Sigmoid colon (tissue), 7 donors: ENCODE data around the gene PYDC1. TPM values are rescaled to one million over a fixed set of nuclear protein-coding genes. Genes with fewer than 3 reads are reported as not detected.

Source experiments
- DNase-seq: peaks from one replicate; pipeline ENCODE4 v3.0.0-alpha.2; 2019
- H3K27ac ChIP-seq, 4 donors: fragments of 200-600 bp; sonication (generic); one replicate each; pipeline ENCODE4 v1.5.1; 2016 to 2019; ENCODE audit warnings: mild to moderate bottlenecking in 1 of 4
- H3K27me3 ChIP-seq, 3 donors: fragments of 200-600 bp; sonication (generic); one replicate each; pipeline ENCODE4 v1.5.1; 2019; ENCODE audit warnings: mild to moderate bottlenecking in 1 of 3
- H3K36me3 ChIP-seq, 4 donors: fragments of 200-600 bp; sonication (generic); one replicate each; pipeline ENCODE4 v1.5.1; 2016 to 2019
- H3K4me1 ChIP-seq, 4 donors: fragments of 200-600 bp; sonication (generic); one replicate each; pipeline ENCODE4 v1.5.1; 2017 to 2019
- H3K4me3 ChIP-seq, 4 donors: fragments of 200-600 bp; sonication (generic); one replicate each; pipeline ENCODE4 v1.5.1; 2017 to 2019; ENCODE audit warnings: mild to moderate bottlenecking in 2 of 4, moderate library complexity in 1 of 4
- H3K9me3 ChIP-seq, 4 donors: fragments of 200-600 bp in 3 of 4; sonication (generic) in 3 of 4; one replicate each; pipeline versions ENCODE4 v1.5.1 to v1.6.1; 2013 to 2019
- EP300 ChIP-seq, 4 donors: sonication (generic); formaldehyde crosslinking; IDR thresholded peaks; one replicate each; pipeline ENCODE4 v1.6.1; 2017; ENCODE audit warnings: antibody characterized with exemption in 4 of 4
- POLR2A ChIP-seq, 2 donors: fragments of 450-650 bp; IDR thresholded peaks; one replicate each; pipeline ENCODE4 v1.6.1; 2016; ENCODE audit warnings: antibody characterized with exemption in 2 of 2, mild to moderate bottlenecking in 2 of 2, moderate library complexity in 2 of 2
- POLR2AphosphoS5 ChIP-seq, 4 donors: sonication (generic); formaldehyde crosslinking; IDR thresholded peaks; one replicate each; pipeline ENCODE4 v1.6.1; 2017; ENCODE audit warnings: antibody characterized with exemption in 4 of 4
- WGBS, 2 donors: extraction: QIAGEN DNeasy Blood & Tissue Kit; methylation state at CpG; one replicate each; pipeline ENCODE4 v1.1.7; 2013; 5-methylcytosine and 5-hydroxymethylcytosine counted together
- intact Hi-C: fragments of 100-400 bp; cut with DNase I; formaldehyde crosslinking; loops from one replicate; pipeline ENCODE4 v1.15.1; 2023
- polyA plus RNA-seq, 3 donors: library from polyadenylated mRNA; stranded (reverse); fragments of 200-250 nt; gene quantifications; one replicate each; pipeline ENCODE4 v1.2.3, GENCODE V29; 2013
- total RNA-seq, 4 donors: library from RNA; depleted of rRNA; stranded (reverse); fragments of >200 nt; gene quantifications; one replicate each; pipeline ENCODE4 v1.1.0, GENCODE V29; 2016
- TF ChIP-seq, protein P1 (sequence below), 4 experiments: fragments of 450-650 bp in 3 of 4; fragments of 200-600 bp in 1 of 4; IDR thresholded peaks; one replicate each; pipeline ENCODE4 v1.5.1; 2016 to 2019; ENCODE audit warnings: antibody characterized with exemption in 4 of 4, mild to moderate bottlenecking in 3 of 4, moderate library complexity in 2 of 4
- donor health status: healthy with polysubstance abuse.
- donor health status: Bipolar disorder and iron deficiency.
- donor health status: healthy.

PYDC1 gene
- total and polyA plus RNA-seq, 7 donors = 0.16 TPM; not detected in 6

GRCh38 chr16:31190061-31190460, 26.9 kb downstream of the PYDC1 start:
- intact Hi-C loops = no loop called here
- DNase-seq = no peak
- TF ChIP-seq, protein P1, sequence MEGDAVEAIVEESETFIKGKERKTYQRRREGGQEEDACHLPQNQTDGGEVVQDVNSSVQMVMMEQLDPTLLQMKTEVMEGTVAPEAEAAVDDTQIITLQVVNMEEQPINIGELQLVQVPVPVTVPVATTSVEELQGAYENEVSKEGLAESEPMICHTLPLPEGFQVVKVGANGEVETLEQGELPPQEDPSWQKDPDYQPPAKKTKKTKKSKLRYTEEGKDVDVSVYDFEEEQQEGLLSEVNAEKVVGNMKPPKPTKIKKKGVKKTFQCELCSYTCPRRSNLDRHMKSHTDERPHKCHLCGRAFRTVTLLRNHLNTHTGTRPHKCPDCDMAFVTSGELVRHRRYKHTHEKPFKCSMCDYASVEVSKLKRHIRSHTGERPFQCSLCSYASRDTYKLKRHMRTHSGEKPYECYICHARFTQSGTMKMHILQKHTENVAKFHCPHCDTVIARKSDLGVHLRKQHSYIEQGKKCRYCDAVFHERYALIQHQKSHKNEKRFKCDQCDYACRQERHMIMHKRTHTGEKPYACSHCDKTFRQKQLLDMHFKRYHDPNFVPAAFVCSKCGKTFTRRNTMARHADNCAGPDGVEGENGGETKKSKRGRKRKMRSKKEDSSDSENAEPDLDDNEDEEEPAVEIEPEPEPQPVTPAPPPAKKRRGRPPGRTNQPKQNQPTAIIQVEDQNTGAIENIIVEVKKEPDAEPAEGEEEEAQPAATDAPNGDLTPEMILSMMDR (IDR thresholded peaks at IDR 0.05) = no peak
- no peak for TF ChIP-seq POLR2AphosphoS5 (IDR thresholded peaks at IDR 0.05)
- no peak for TF ChIP-seq POLR2A (IDR thresholded peaks at IDR 0.05)
- no peak for TF ChIP-seq EP300 (IDR thresholded peaks at IDR 0.05)
- no peak overlapping the region for H3K4me3 ChIP-seq
- H3K9me3 ChIP-seq = no peaks in the 10 kb centered on the region
- H3K27me3 ChIP-seq = no peaks in the 10 kb centered on the region
- peaks cover 0 to 5% (median 2%) of the 10 kb centered on the region in 4 donors for H3K4me1 ChIP-seq
- WGBS, 2 donors = 96 to 98% methylated on average over 12 of the region's 12 CpGs
- no peak overlapping the region for H3K27ac ChIP-seq
- H3K36me3 ChIP-seq = peaks cover 75 to 100% (median 88%) of the 10 kb centered on the region in 4 donors

GRCh38 chr16:31189412-31189778, 27.5 kb downstream of the PYDC1 start:
- intact Hi-C loops = loop anchor here (10.0 kb wide), 1 partner anchor 685 kb away; the partner anchor contains the start of gene ZNF267
- no peak for DNase-seq
- Histone ChIP-seq H3K4me1 (peaks cover 0 to 5% (median 2%) of the 10 kb centered on the region in 4 donors), H3K4me3 (no peak overlapping the region), H3K36me3 (peaks cover 82 to 100% (median 94%) of the 10 kb centered on the region in 4 donors), H3K9me3 (no peaks in the 10 kb centered on the region), H3K27ac (no peak overlapping the region), H3K27me3 (no peaks in the 10 kb centered on the region)
- 90 to 96% methylated on average over 2 of the region's 2 CpGs for whole genome bisulfite sequencing, 2 donors
- TF ChIP-seq POLR2A (IDR thresholded peaks at IDR 0.05) = no peak
- no peak for TF ChIP-seq EP300 (IDR thresholded peaks at IDR 0.05)
- TF ChIP-seq POLR2AphosphoS5 (IDR thresholded peaks at IDR 0.05) = no peak
- TF ChIP-seq, protein P1 (IDR thresholded peaks at IDR 0.05) = no peak

- H3K27me3 ChIP-seq = no peaks in the 10 kb centered on the region
- 84 to 92% methylated on average over 3 of the region's 3 CpGs for WGBS, 2 donors
- intact Hi-C loops = loop anchor here (10.0 kb wide), 1 partner anchor 686 kb away; the partner anchor contains the start of gene ZNF267
- peaks cover 87 to 100% (median 95%) of the 10 kb centered on the region in 4 donors for H3K36me3 ChIP-seq
- H3K4me3 ChIP-seq = no peak overlapping the region
- DNase-seq = no peak
- H3K9me3 ChIP-seq = no peaks in the 10 kb centered on the region
- TF ChIP-seq EP300 (IDR thresholded peaks at IDR 0.05) (no peak), POLR2AphosphoS5 (IDR thresholded peaks at IDR 0.05) (no peak), POLR2A (IDR thresholded peaks at IDR 0.05) (no peak)
- TF ChIP-seq, protein P1 (IDR thresholded peaks at IDR 0.05) = no peak
- no peak overlapping the region for H3K27ac ChIP-seq
- peaks cover 0 to 9% (median 6%) of the 10 kb centered on the region in 4 donors for H3K4me1 ChIP-seq
Measured at GRCh38 chr16:31188450-31189411, 28.2 kb downstream of the PYDC1 start.

- Histone ChIP-seq H3K27me3 (no peaks in the 10 kb centered on the region), H3K9me3 (no peaks in the 10 kb centered on the region), H3K36me3 (peaks cover 88 to 100% (median 98%) of the 10 kb centered on the region in 4 donors), H3K27ac (no peak overlapping the region), H3K4me1 (peaks cover 0 to 18% (median 15%) of the 10 kb centered on the region in 4 donors), H3K4me3 (no peak overlapping the region)
- no peak for TF ChIP-seq POLR2A (IDR thresholded peaks at IDR 0.05)
- TF ChIP-seq, protein P1 (IDR thresholded peaks at IDR 0.05) = no peak
- no peak for TF ChIP-seq EP300 (IDR thresholded peaks at IDR 0.05)
- TF ChIP-seq POLR2AphosphoS5 (IDR thresholded peaks at IDR 0.05) = no peak
- intact Hi-C loops = loop anchor here (2.0 to 10.0 kb wide), 2 partner anchors 13 to 687 kb away; partner anchors contain the start of gene ZNF267
- DNase-seq = no peak
- WGBS, 2 donors = 87 to 89% methylated on average over 8 of the region's 8 CpGs
Measured at GRCh38 chr16:31187808-31188189, 29.1 kb downstream of the PYDC1 start.
